ENCODE results near the gene TTLL9. TPM values are rescaled to one million over a fixed set of nuclear protein-coding genes. Genes with fewer than 3 reads are reported as not detected.

Gene TTLL9
- polyA plus RNA-seq, 1 donor from 2014 or later = 8.0 TPM

DNA sequence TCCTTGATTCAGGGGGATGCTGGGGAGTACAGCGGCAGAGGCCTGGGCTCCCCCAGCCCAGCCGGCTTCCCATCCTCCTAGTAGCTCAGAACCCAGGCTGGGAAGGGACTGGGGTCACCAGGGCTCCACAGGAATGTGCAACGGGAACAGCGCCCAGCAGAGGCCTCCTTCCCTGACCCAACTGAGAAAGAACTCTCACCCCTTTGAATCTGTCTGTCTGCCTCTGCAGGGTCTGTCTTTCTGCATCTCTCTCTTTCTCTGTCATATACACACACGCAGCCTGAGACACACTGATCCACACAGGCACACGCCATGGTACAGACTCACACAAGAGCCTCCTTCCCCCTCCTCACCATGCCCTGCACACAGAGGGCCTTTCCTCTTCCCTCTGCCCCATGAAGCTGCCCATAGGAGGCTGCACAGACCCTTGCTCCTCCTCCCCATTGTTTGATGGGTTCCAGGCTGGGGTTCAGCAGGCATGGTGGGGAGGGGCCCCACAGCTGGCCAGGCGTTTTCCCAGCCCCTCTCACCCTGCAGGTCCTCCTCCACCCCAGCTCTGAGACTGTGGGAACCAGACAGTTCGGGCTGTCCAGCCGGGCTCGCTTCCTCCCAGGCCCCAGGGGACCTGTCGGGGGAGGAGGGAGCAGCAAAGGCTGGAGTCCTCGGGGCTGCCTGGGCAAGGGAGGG lies 27.8 kb upstream of the TTLL9 start:
- Histone ChIP-seq H3K9me3 (ENCODE audit: low read length) (no peaks in the 10 kb centered on the region), H3K9ac (ENCODE audit: low read length) (no peak overlapping the region), H3K79me2 (replicated peaks; ENCODE audit: insufficient read depth, low read length) (no peaks in the 10 kb centered on the region), H3K4me3 (ENCODE audit: low read length) (no peak overlapping the region), H4K20me1 (ENCODE audit: insufficient read depth) (no peaks in the 10 kb centered on the region), H3K27me3 (ENCODE audit: insufficient read depth, low read depth, low read length) (no peaks in the 10 kb centered on the region), H3K4me2 (ENCODE audit: low read length) (no peak overlapping the region), H3K36me3 (ENCODE audit: insufficient read depth, low read length) (no peaks in the 10 kb centered on the region), H3F3A (ENCODE audit: insufficient read depth, low read length, poor library complexity, severe bottlenecking) (no peaks in the 10 kb centered on the region), H3K27ac (ENCODE audit: low read length) (no peak overlapping the region), H2AFZ (ENCODE audit: low read depth, low read length) (no peak overlapping the region), H3K9me2 (ENCODE audit: insufficient read depth, low read length) (no peaks in the 10 kb centered on the region)
- TF ChIP-seq, protein P1, sequence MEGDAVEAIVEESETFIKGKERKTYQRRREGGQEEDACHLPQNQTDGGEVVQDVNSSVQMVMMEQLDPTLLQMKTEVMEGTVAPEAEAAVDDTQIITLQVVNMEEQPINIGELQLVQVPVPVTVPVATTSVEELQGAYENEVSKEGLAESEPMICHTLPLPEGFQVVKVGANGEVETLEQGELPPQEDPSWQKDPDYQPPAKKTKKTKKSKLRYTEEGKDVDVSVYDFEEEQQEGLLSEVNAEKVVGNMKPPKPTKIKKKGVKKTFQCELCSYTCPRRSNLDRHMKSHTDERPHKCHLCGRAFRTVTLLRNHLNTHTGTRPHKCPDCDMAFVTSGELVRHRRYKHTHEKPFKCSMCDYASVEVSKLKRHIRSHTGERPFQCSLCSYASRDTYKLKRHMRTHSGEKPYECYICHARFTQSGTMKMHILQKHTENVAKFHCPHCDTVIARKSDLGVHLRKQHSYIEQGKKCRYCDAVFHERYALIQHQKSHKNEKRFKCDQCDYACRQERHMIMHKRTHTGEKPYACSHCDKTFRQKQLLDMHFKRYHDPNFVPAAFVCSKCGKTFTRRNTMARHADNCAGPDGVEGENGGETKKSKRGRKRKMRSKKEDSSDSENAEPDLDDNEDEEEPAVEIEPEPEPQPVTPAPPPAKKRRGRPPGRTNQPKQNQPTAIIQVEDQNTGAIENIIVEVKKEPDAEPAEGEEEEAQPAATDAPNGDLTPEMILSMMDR (IDR thresholded peaks at IDR 0.05; ENCODE audit: poor library complexity, severe bottlenecking) = no peak
- TF ChIP-seq RAD21 (conservative IDR thresholded peaks at IDR 0.05) = no peak
- no peak for TF ChIP-seq POLR2AphosphoS5 (IDR thresholded peaks at IDR 0.05)
- no peak for TF ChIP-seq EP300 (conservative IDR thresholded peaks at IDR 0.05; ENCODE audit: poor library complexity, severe bottlenecking)
- no peak for TF ChIP-seq SMC3 (conservative IDR thresholded peaks at IDR 0.05; ENCODE audit: poor library complexity)
- no peak for TF ChIP-seq MXI1 (conservative IDR thresholded peaks at IDR 0.05; ENCODE audit: poor library complexity, severe bottlenecking)
- TF ChIP-seq EZH2 (IDR thresholded peaks at IDR 0.05; ENCODE audit: borderline replicate concordance, insufficient read depth, low read length, poor library complexity, severe bottlenecking) = no peak
- TF ChIP-seq, protein P2, sequence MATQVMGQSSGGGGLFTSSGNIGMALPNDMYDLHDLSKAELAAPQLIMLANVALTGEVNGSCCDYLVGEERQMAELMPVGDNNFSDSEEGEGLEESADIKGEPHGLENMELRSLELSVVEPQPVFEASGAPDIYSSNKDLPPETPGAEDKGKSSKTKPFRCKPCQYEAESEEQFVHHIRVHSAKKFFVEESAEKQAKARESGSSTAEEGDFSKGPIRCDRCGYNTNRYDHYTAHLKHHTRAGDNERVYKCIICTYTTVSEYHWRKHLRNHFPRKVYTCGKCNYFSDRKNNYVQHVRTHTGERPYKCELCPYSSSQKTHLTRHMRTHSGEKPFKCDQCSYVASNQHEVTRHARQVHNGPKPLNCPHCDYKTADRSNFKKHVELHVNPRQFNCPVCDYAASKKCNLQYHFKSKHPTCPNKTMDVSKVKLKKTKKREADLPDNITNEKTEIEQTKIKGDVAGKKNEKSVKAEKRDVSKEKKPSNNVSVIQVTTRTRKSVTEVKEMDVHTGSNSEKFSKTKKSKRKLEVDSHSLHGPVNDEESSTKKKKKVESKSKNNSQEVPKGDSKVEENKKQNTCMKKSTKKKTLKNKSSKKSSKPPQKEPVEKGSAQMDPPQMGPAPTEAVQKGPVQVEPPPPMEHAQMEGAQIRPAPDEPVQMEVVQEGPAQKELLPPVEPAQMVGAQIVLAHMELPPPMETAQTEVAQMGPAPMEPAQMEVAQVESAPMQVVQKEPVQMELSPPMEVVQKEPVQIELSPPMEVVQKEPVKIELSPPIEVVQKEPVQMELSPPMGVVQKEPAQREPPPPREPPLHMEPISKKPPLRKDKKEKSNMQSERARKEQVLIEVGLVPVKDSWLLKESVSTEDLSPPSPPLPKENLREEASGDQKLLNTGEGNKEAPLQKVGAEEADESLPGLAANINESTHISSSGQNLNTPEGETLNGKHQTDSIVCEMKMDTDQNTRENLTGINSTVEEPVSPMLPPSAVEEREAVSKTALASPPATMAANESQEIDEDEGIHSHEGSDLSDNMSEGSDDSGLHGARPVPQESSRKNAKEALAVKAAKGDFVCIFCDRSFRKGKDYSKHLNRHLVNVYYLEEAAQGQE (IDR thresholded peaks at IDR 0.05; ENCODE audit: borderline replicate concordance) = no peak
- TF ChIP-seq TAF1 (IDR thresholded peaks at IDR 0.05; ENCODE audit: low read depth) = no peak

DNA sequence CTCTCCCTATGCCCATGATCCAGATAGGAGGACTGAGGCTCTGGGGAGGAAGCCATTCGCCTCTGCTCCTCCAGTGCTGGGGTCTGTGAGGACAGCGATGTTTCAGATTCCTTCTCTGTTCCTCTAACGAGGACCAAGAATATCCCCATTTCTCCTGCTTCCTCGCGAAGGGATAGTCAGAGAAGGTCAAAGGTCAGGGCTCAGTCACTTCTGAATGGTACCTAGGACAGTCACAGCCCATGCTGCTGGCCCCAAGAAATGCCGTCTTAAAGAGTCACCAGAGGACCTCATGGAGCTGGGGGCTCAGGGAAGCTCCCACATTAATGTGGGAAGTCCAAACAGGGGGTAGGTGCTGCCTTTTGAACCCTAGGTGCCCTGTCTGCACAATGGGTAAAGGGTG lies 27.1 kb upstream of the TTLL9 start:
- Histone ChIP-seq H3K27ac (ENCODE audit: low read length) (no peak overlapping the region), H3K4me3 (ENCODE audit: low read length) (no peak overlapping the region), H3F3A (ENCODE audit: insufficient read depth, low read length, poor library complexity, severe bottlenecking) (no peaks in the 10 kb centered on the region), H3K79me2 (replicated peaks; ENCODE audit: insufficient read depth, low read length) (no peaks in the 10 kb centered on the region), H2AFZ (ENCODE audit: low read depth, low read length) (no peak overlapping the region), H3K36me3 (ENCODE audit: insufficient read depth, low read length) (no peaks in the 10 kb centered on the region), H3K27me3 (ENCODE audit: insufficient read depth, low read depth, low read length) (no peaks in the 10 kb centered on the region), H3K4me2 (ENCODE audit: low read length) (no peak overlapping the region), H3K9ac (ENCODE audit: low read length) (no peak overlapping the region), H3K9me2 (ENCODE audit: insufficient read depth, low read length) (no peaks in the 10 kb centered on the region), H3K9me3 (ENCODE audit: low read length) (no peaks in the 10 kb centered on the region), H4K20me1 (ENCODE audit: insufficient read depth) (no peaks in the 10 kb centered on the region)
- no peak for TF ChIP-seq SMC3 (conservative IDR thresholded peaks at IDR 0.05; ENCODE audit: poor library complexity)
- TF ChIP-seq RAD21 (conservative IDR thresholded peaks at IDR 0.05) = no peak
- TF ChIP-seq EZH2 (IDR thresholded peaks at IDR 0.05; ENCODE audit: borderline replicate concordance, insufficient read depth, low read length, poor library complexity, severe bottlenecking) = no peak
- no peak for TF ChIP-seq MXI1 (conservative IDR thresholded peaks at IDR 0.05; ENCODE audit: poor library complexity, severe bottlenecking)
- TF ChIP-seq POLR2AphosphoS5 (IDR thresholded peaks at IDR 0.05) = no peak
- TF ChIP-seq, protein P2 (IDR thresholded peaks at IDR 0.05; ENCODE audit: borderline replicate concordance) = no peak
- TF ChIP-seq TAF1 (IDR thresholded peaks at IDR 0.05; ENCODE audit: low read depth) = no peak

Measured in neural cell (in vitro differentiated cells).